HG02884 (cell line): ENCODE data around the gene CCDC61.

Experiments used
- ATAC-seq: cut with Tn5 transposase; IDR thresholded peaks from one replicate; pipeline ENCODE4 v1.9.1; 2021; ENCODE audit warnings: mild to moderate bottlenecking, moderate library complexity; ENCODE audit not compliant: unreplicated experiment

Gene CCDC61

GRCh38 chr19:46036744-46037128, 41.5 kb downstream of the CCDC61 start:
- no peak for ATAC-seq

- ATAC-seq: no peak
These were observed 44.9 kb downstream of the CCDC61 start for GRCh38 chr19:46040125-46040524.

GRCh38 chr19:46040952-46041500, 45.8 kb downstream of the CCDC61 start, which contains the start of gene IGFL4:
IGFL4 (minus strand) TSS chr19:46041002; CDS start chr19:46040962, 40 bp downstream.
- ATAC-seq: no peak

- ATAC-seq: no peak
These were observed 47.1 kb downstream of the CCDC61 start for GRCh38 chr19:46042252-46042883.

- ATAC-seq: no peak
These were observed 48.3 kb downstream of the CCDC61 start for GRCh38 chr19:46043519-46043918.

GRCh38 chr19:46049597-46049996, 54.3 kb downstream of the CCDC61 start:
- no peak for ATAC-seq

- ATAC-seq: no peak
These were observed 57.6 kb downstream of the CCDC61 start for GRCh38 chr19:46052896-46053295.

GRCh38 chr19:46056536-46056935, 61.3 kb downstream of the CCDC61 start:
- no peak for ATAC-seq

- ATAC-seq: no peak
These were observed 63.5 kb downstream of the CCDC61 start for GRCh38 chr19:46058778-46059177.

- ATAC-seq: no peak
These were observed 64.7 kb downstream of the CCDC61 start for GRCh38 chr19:46060012-46060411.

- ATAC-seq: no peak
These were observed 67.9 kb downstream of the CCDC61 start for GRCh38 chr19:46063201-46063600.

GRCh38 chr19:46065486-46066071, 70.3 kb downstream of the CCDC61 start:
- ATAC-seq: no peak

- ATAC-seq: no peak
These were observed 71.2 kb downstream of the CCDC61 start for GRCh38 chr19:46066471-46066870.

GRCh38 chr19:46067691-46068090, 72.4 kb downstream of the CCDC61 start:
- no peak for ATAC-seq
